Astrocyte (in vitro differentiated cells and primary cell): ENCODE data around the gene OCIAD2.

Experiments used
- CTCF ChIP-seq: IDR thresholded peaks from 2 replicates; pipeline ENCODE4 v1.5.1; 2011; ENCODE audit warnings: low read depth, mild to moderate bottlenecking, inconsistent platforms, low read length, moderate library complexity; ENCODE audit not compliant: insufficient read depth
- EZH2 ChIP-seq: IDR thresholded peaks from 2 replicates; pipeline ENCODE4 v1.6.1; 2012; ENCODE audit warnings: mild to moderate bottlenecking, low read length, inconsistent platforms; ENCODE audit not compliant: insufficient read depth

GRCh38 chr4:48896845-48897244 is 9.7 kb downstream of the OCIAD2 start:
- TF ChIP-seq CTCF (no peak), EZH2 (no peak)
